ENCODE data around the gene GIMAP5. TPM values are rescaled to one million over a fixed set of nuclear protein-coding genes. Genes with fewer than 3 reads are reported as not detected.

Gene GIMAP5
- total and polyA plus RNA-seq, 9 of the 15 experiments (the other 6 are each of a cell fraction or from before 2014, with no cell fraction given), result 0.35 TPM; not detected in 8

DNA sequence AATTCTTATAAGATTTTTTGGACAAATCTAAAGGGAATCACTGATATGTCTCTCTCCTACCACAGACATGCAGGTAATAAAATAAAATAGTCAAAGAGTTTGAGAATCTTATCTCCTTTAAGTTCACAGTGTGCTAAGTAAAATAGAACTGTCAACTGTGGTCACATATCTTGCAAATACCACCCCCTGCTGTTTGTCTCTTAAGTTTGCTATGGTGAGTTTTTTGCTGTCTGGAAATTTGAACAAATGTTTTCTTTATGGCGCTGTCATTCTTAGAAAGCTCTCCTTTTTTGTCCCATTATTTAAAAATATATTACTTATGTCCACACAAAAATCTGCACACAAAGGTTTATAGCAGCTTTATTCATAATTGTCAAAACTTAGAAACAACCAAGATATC is 19.6 kb downstream of the GIMAP5 start:
- no peak overlapping the region for H3K27ac ChIP-seq (ENCODE audit: extremely low read depth, low read depth, low read length)
- 0% methylated on average over 1 of the region's 1 CpG for WGBS (ENCODE audit: insufficient coverage, low coverage, missing lambda C conversion rate)
- H3K27me3 ChIP-seq (ENCODE audit: control insufficient read depth in 2 of 2, insufficient read depth in 2 of 2, low read length in 2 of 2), result peaks cover 2 to 11% of the 10 kb centered on the region in 2 experiments; a peak in 3 of 5 replicates
- BruUV-seq (replicated peaks), result no TSS peak
- FAIRE-seq, result peak; percentile 75
- H4K20me1 ChIP-seq (replicated peaks; ENCODE audit: control insufficient read depth, insufficient read depth, low read length), result no peaks in the 10 kb centered on the region
- H3K4me3 ChIP-seq, result no peak overlapping the region
- peak; percentile 69 for ATAC-seq
- no peaks in the 10 kb centered on the region for H3K4me1 ChIP-seq (replicated peaks in 1 of 2; ENCODE audit: control insufficient read depth in 2 of 2, insufficient read depth in 2 of 2, low read length in 2 of 2)
- H3K9me3 ChIP-seq (replicated peaks; ENCODE audit: control insufficient read depth, insufficient read depth, low read depth, low read length), result no peaks in the 10 kb centered on the region
- CTCF ChIA-PET (ENCODE audit: low intra/inter-chr PET ratio), result interaction anchor here (0.6 to 1.7 kb wide), 3 partner anchors 308 to 471 kb away, joined by 3 to 6 read pairs (median 4); no protein-coding TSS in a partner anchor
- H3K79me2 ChIP-seq (ENCODE audit: control insufficient read depth, insufficient read depth, low read length), result no peaks in the 10 kb centered on the region
- H2AFZ ChIP-seq (ENCODE audit: low read depth, low read length), result no peak overlapping the region
- in situ Hi-C loops (cut with MboI), result loop anchor here (25.0 kb wide), 1 partner anchor 470 kb away; no protein-coding TSS in a partner anchor
- no peak overlapping the region for H3K4me2 ChIP-seq (ENCODE audit: insufficient read depth, low read length)
- peak; percentile 28 to 42 (median 33) for DNase-seq (ENCODE audit: extremely low read depth in 1 of 4, low spot score in 3 of 4)
- intact Hi-C loops (cut with micrococcal nuclease), result loop anchor here (5.0 to 10.0 kb wide), 3 partner anchors 232 to 470 kb away; no protein-coding TSS in a partner anchor
- no peak overlapping the region for H3K9ac ChIP-seq (ENCODE audit: insufficient read depth in 1 of 2, low read depth in 2 of 2, low read length in 2 of 2)
- H3K9me1 ChIP-seq (ENCODE audit: control insufficient read depth, insufficient read depth, low read length), result no peaks in the 10 kb centered on the region
- POLR2A ChIA-PET, result interaction anchor here (0.7 kb wide), 1 partner anchor 30 kb away, joined by 3 read pairs; no protein-coding TSS in a partner anchor
- H3K36me3 ChIP-seq (ENCODE audit: control insufficient read depth, insufficient read depth, low read length), result no peaks in the 10 kb centered on the region
- TF ChIP-seq, protein P1, sequence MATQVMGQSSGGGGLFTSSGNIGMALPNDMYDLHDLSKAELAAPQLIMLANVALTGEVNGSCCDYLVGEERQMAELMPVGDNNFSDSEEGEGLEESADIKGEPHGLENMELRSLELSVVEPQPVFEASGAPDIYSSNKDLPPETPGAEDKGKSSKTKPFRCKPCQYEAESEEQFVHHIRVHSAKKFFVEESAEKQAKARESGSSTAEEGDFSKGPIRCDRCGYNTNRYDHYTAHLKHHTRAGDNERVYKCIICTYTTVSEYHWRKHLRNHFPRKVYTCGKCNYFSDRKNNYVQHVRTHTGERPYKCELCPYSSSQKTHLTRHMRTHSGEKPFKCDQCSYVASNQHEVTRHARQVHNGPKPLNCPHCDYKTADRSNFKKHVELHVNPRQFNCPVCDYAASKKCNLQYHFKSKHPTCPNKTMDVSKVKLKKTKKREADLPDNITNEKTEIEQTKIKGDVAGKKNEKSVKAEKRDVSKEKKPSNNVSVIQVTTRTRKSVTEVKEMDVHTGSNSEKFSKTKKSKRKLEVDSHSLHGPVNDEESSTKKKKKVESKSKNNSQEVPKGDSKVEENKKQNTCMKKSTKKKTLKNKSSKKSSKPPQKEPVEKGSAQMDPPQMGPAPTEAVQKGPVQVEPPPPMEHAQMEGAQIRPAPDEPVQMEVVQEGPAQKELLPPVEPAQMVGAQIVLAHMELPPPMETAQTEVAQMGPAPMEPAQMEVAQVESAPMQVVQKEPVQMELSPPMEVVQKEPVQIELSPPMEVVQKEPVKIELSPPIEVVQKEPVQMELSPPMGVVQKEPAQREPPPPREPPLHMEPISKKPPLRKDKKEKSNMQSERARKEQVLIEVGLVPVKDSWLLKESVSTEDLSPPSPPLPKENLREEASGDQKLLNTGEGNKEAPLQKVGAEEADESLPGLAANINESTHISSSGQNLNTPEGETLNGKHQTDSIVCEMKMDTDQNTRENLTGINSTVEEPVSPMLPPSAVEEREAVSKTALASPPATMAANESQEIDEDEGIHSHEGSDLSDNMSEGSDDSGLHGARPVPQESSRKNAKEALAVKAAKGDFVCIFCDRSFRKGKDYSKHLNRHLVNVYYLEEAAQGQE (IDR thresholded peaks at IDR 0.05; ENCODE audit: borderline replicate concordance), result peak; percentile 67; the same call in 1 of the 2 replicates
- TF ChIP-seq, protein P1 (CRISPR knock-in tag; IDR thresholded peaks at IDR 0.05; ENCODE audit: low read depth), result no peak
- TF ChIP-seq, protein P2, sequence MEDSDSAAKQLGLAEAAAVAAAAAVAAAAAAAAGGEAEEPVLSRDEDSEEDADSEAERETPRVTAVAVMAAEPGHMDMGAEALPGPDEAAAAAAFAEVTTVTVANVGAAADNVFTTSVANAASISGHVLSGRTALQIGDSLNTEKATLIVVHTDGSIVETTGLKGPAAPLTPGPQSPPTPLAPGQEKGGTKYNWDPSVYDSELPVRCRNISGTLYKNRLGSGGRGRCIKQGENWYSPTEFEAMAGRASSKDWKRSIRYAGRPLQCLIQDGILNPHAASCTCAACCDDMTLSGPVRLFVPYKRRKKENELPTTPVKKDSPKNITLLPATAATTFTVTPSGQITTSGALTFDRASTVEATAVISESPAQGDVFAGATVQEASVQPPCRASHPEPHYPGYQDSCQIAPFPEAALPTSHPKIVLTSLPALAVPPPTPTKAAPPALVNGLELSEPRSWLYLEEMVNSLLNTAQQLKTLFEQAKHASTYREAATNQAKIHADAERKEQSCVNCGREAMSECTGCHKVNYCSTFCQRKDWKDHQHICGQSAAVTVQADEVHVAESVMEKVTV (CRISPR knock-in tag; IDR thresholded peaks at IDR 0.05), result peak; percentile 76
- 0 out of 2 replicates have a peak, but pooled peaks have one; percentile 37 for TF ChIP-seq SMC3 (conservative IDR thresholded peaks at IDR 0.05; ENCODE audit: insufficient read depth, low read depth, low read length)
- no peak for TF ChIP-seq ZNF124 (CRISPR knock-in tag; IDR thresholded peaks at IDR 0.05)
- no peak for TF ChIP-seq ZNF143 (CRISPR knock-in tag; IDR thresholded peaks at IDR 0.05)
- TF ChIP-seq, protein P3, sequence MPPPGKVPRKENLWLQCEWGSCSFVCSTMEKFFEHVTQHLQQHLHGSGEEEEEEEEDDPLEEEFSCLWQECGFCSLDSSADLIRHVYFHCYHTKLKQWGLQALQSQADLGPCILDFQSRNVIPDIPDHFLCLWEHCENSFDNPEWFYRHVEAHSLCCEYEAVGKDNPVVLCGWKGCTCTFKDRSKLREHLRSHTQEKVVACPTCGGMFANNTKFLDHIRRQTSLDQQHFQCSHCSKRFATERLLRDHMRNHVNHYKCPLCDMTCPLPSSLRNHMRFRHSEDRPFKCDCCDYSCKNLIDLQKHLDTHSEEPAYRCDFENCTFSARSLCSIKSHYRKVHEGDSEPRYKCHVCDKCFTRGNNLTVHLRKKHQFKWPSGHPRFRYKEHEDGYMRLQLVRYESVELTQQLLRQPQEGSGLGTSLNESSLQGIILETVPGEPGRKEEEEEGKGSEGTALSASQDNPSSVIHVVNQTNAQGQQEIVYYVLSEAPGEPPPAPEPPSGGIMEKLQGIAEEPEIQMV (tag; conservative IDR thresholded peaks at IDR 0.05; ENCODE audit: low read depth), result no peak
- TF ChIP-seq, protein P4, sequence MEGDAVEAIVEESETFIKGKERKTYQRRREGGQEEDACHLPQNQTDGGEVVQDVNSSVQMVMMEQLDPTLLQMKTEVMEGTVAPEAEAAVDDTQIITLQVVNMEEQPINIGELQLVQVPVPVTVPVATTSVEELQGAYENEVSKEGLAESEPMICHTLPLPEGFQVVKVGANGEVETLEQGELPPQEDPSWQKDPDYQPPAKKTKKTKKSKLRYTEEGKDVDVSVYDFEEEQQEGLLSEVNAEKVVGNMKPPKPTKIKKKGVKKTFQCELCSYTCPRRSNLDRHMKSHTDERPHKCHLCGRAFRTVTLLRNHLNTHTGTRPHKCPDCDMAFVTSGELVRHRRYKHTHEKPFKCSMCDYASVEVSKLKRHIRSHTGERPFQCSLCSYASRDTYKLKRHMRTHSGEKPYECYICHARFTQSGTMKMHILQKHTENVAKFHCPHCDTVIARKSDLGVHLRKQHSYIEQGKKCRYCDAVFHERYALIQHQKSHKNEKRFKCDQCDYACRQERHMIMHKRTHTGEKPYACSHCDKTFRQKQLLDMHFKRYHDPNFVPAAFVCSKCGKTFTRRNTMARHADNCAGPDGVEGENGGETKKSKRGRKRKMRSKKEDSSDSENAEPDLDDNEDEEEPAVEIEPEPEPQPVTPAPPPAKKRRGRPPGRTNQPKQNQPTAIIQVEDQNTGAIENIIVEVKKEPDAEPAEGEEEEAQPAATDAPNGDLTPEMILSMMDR (IDR thresholded peaks at IDR 0.05 in 2 of 3, conservative IDR thresholded peaks at IDR 0.05 in 1 of 3; ENCODE audit: insufficient read depth in 2 of 3, low read depth in 1 of 3, low read length in 3 of 3), result peak; percentile 42 to 78 (median 43); a peak in 4 of 6 replicates

Data from K562 (cell line).